ENCODE data around the gene MTMR11. TPM values are rescaled to one million over a fixed set of nuclear protein-coding genes. Genes with fewer than 3 reads are reported as not detected.
A peak's percentile ranks its signal among the peaks of the same experiment; 100 is the strongest.

Gene MTMR11
- total and polyA plus RNA-seq, 2 donors (not counting 1 experiment from before 2014, with no cell fraction given): 0.91 TPM; not detected in 1

DNA sequence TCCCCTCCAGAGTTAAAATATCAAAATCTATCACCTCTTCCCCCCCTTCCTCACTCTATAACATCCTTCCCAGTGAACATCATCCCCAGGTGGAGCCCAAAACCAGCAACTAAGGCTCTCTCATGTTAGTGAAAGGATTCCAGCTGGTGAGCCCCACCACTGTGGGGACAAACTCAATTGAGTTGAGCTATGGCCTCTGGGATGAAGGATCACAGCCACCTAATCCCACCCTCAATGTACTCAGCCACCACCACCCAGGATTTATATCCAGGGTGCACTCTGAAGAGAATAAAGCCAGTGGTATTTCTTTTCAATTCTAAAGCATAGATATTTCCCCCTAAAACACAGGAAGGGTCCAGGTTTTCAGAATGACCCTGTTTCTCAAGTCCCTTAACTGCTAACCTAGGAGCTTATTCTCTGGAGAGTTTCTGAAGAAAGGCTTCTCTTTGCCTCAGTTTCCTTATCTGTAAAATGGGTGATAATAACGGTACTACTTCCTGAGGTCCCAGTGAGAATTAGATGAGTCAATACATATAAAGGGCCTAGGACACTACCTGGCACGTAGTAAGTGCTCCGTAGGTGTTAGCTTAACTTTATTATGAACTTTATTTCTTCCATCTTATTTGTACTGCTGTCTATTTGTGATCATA, 53.0 kb downstream of the MTMR11 start:
- no peaks in the 10 kb centered on the region for H3K27me3 Mint-ChIP-seq
- H2AFZ ChIP-seq (ENCODE audit: insufficient read depth, low read depth, low read length, poor library complexity, severe bottlenecking): no peak overlapping the region
- peak overlapping the region in 1 of 5 experiments; percentile 87 for H3K4me3 ChIP-seq (ENCODE audit: control extremely low read depth in 1 of 5, extremely low read depth in 1 of 5, insufficient read depth in 1 of 5, low read depth in 2 of 5, low read length in 4 of 5)
- peak overlapping the region; percentile 91 for H3K4me2 ChIP-seq (replicated peaks; ENCODE audit: low read depth, low read length, poor library complexity, severe bottlenecking)
- peaks cover 0 to 5% (median 0%) of the 10 kb centered on the region in 3 donors for H3K9me3 ChIP-seq (ENCODE audit: control extremely low read depth in 1 of 3, control insufficient read depth in 2 of 3, insufficient read depth in 1 of 3, low read length in 2 of 3)
- DNase-seq: no peak
- no peak overlapping the region for H3K4me3 Mint-ChIP-seq
- WGBS (ENCODE audit: insufficient coverage): no CpG with 5 or more reads among the region's 3 CpGs
- peaks cover 29% of the 10 kb centered on the region for H4K20me1 ChIP-seq (ENCODE audit: control insufficient read depth, insufficient read depth, low read length, poor library complexity, severe bottlenecking)
- H3K4me1 Mint-ChIP-seq: peaks cover 10% of the 10 kb centered on the region
- no peaks in the 10 kb centered on the region for H3K9me3 Mint-ChIP-seq (ENCODE audit: insufficient read depth)
- H3K4me1 ChIP-seq (ENCODE audit: control insufficient read depth in 2 of 2, insufficient read depth in 2 of 2, low read length in 2 of 2): peaks cover 20 to 29% of the 10 kb centered on the region in 2 donors
- CTCF ChIA-PET: interaction anchor here (1.3 kb wide), 1 partner anchor 167 kb away, joined by 6 read pairs; no protein-coding TSS in a partner anchor
- H3K27ac Mint-ChIP-seq: peak overlapping the region; percentile 42
- H3K9ac ChIP-seq (ENCODE audit: low read length): peak overlapping the region; percentile 83
- H3K36me3 ChIP-seq (replicated peaks in 1 of 2; ENCODE audit: control extremely low read depth in 1 of 2, control insufficient read depth in 1 of 2, extremely low read depth in 1 of 2, insufficient read depth in 2 of 2, low read length in 1 of 2): peaks cover 0 to 4% of the 10 kb centered on the region in 2 experiments
- TF ChIP-seq, protein P1, sequence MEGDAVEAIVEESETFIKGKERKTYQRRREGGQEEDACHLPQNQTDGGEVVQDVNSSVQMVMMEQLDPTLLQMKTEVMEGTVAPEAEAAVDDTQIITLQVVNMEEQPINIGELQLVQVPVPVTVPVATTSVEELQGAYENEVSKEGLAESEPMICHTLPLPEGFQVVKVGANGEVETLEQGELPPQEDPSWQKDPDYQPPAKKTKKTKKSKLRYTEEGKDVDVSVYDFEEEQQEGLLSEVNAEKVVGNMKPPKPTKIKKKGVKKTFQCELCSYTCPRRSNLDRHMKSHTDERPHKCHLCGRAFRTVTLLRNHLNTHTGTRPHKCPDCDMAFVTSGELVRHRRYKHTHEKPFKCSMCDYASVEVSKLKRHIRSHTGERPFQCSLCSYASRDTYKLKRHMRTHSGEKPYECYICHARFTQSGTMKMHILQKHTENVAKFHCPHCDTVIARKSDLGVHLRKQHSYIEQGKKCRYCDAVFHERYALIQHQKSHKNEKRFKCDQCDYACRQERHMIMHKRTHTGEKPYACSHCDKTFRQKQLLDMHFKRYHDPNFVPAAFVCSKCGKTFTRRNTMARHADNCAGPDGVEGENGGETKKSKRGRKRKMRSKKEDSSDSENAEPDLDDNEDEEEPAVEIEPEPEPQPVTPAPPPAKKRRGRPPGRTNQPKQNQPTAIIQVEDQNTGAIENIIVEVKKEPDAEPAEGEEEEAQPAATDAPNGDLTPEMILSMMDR (IDR thresholded peaks at IDR 0.05): no peak
- TF ChIP-seq EZH2 (IDR thresholded peaks at IDR 0.05; ENCODE audit: borderline replicate concordance, insufficient read depth, low read depth, low read length, poor library complexity, severe bottlenecking): no peak
- no peak for ATAC-seq (ENCODE audit: low read depth)
- POLR2A ChIA-PET: interaction anchor here (4.9 kb wide), 2 partner anchors 34 to 39 kb away, joined by 30 to 51 read pairs; no protein-coding TSS in a partner anchor
- peaks cover 46% of the 10 kb centered on the region for H3K79me2 ChIP-seq (ENCODE audit: control insufficient read depth, insufficient read depth, low read length)
- no peak overlapping the region for H3K27ac ChIP-seq (ENCODE audit: low read length in 2 of 2)
- intact Hi-C loops (cut with micrococcal nuclease): loop anchor here (2.0 kb wide), 1 partner anchor 15 kb away; the partner anchor contains the start of gene BOLA1
- no peaks in the 10 kb centered on the region for H3K27me3 ChIP-seq (replicated peaks in 1 of 4; ENCODE audit: control extremely low read depth in 1 of 4, control insufficient read depth in 3 of 4, insufficient read depth in 4 of 4, low read length in 3 of 4)

DNA sequence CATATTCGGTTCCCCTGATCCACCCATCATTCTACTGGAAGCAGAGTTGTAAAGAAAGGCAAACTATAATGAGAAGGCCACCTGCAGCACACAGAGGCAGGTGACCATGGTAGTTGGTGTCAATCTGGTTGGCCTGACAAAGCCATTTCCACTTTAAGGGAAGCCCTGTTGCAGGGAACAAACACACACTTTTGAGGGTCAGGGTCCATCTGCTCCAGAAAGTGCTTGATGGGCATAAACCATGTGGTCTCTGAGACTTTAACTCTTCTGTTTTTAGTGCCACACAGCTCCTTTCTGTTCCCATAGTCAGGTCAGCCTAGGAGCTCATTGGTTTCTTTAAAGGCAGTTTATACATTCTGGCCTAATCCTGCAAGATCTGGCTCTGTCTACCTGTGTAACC, 54.8 kb downstream of the MTMR11 start:
- Mint-ChIP-seq H3K4me3 (no peak overlapping the region), H3K27ac (peak overlapping the region; percentile 12), H3K4me1 (peaks cover 10% of the 10 kb centered on the region), H3K9me3 (ENCODE audit: insufficient read depth) (no peaks in the 10 kb centered on the region), H3K27me3 (no peaks in the 10 kb centered on the region)
- Histone ChIP-seq H3K36me3 (replicated peaks in 1 of 2; ENCODE audit: control extremely low read depth in 1 of 2, control insufficient read depth in 1 of 2, extremely low read depth in 1 of 2, insufficient read depth in 2 of 2, low read length in 1 of 2) (peaks cover 0 to 4% of the 10 kb centered on the region in 2 experiments), H3K27ac (ENCODE audit: low read length in 2 of 2) (no peak overlapping the region), H3K9me3 (ENCODE audit: control extremely low read depth in 1 of 3, control insufficient read depth in 2 of 3, insufficient read depth in 1 of 3, low read length in 2 of 3) (no peaks in the 10 kb centered on the region), H3K9ac (ENCODE audit: low read length) (no peak overlapping the region), H4K20me1 (ENCODE audit: control insufficient read depth, insufficient read depth, low read length, poor library complexity, severe bottlenecking) (peaks cover 29% of the 10 kb centered on the region), H3K27me3 (replicated peaks in 1 of 4; ENCODE audit: control extremely low read depth in 1 of 4, control insufficient read depth in 3 of 4, insufficient read depth in 4 of 4, low read length in 3 of 4) (no peaks in the 10 kb centered on the region), H3K4me3 (ENCODE audit: control extremely low read depth in 1 of 5, extremely low read depth in 1 of 5, insufficient read depth in 1 of 5, low read depth in 2 of 5, low read length in 4 of 5) (no peak overlapping the region), H3K79me2 (ENCODE audit: control insufficient read depth, insufficient read depth, low read length) (peaks cover 55% of the 10 kb centered on the region), H2AFZ (ENCODE audit: insufficient read depth, low read depth, low read length, poor library complexity, severe bottlenecking) (no peak overlapping the region), H3K4me1 (ENCODE audit: control insufficient read depth in 2 of 2, insufficient read depth in 2 of 2, low read length in 2 of 2) (peaks cover 17 to 25% of the 10 kb centered on the region in 2 donors), H3K4me2 (replicated peaks; ENCODE audit: low read depth, low read length, poor library complexity, severe bottlenecking) (no peak overlapping the region)
- ATAC-seq (ENCODE audit: low read depth): no peak
- no peak for DNase-seq
- ChIA-PET CTCF (no interaction called here), POLR2A (no interaction called here)
- intact Hi-C loops (cut with micrococcal nuclease): no loop called here
- no peak for TF ChIP-seq EZH2 (IDR thresholded peaks at IDR 0.05; ENCODE audit: borderline replicate concordance, insufficient read depth, low read depth, low read length, poor library complexity, severe bottlenecking)
- TF ChIP-seq, protein P1 (IDR thresholded peaks at IDR 0.05): no peak
- WGBS (ENCODE audit: insufficient coverage): no CpG with 5 or more reads among the region's 1 CpG
